WTC11 (cell line): Measurements from ENCODE around the gene MRPL24. TPM values are rescaled to one million over a fixed set of nuclear protein-coding genes. Genes with fewer than 3 reads are reported as not detected.

Source experiments
- ATAC-seq: fragments of 200-7000 bp; cut with Tn5 transposase; 2 replicates; pipeline ENCODE4 v1.10.0; 2021; ENCODE audit warnings: mild to moderate bottlenecking, moderate library complexity
- CTCF ChIA-PET: fragments of 300-600 bp; sonication (Branson Sonifier 250); formaldehyde crosslinking; loops from one replicate; lab custom pipeline; 2021; ENCODE audit warnings: antibody characterized with exemption; lab: Charles Lee
- POLR2A ChIA-PET: fragments of 350-600 bp; sonication (Branson Sonifier 250); formaldehyde crosslinking; loops from one replicate; lab custom pipeline; 2021; ENCODE audit warnings: antibody characterized with exemption; lab: Charles Lee
- DNase-seq: peaks from one replicate; pipeline ENCODE4 v3.0.0; 2021; ENCODE audit warnings: low spot score
- H3K27ac Mint-ChIP-seq: 2 replicates; pipeline ENCODE4 v1.8.0; 2021; ENCODE audit warnings: mixed read lengths
- H3K27me3 Mint-ChIP-seq: 2 replicates; pipeline ENCODE4 v1.8.0; 2021; ENCODE audit warnings: low read depth, mild to moderate bottlenecking, moderate library complexity, mixed read lengths
- H3K36me3 Mint-ChIP-seq: 2 replicates; pipeline ENCODE4 v1.8.0; 2021; ENCODE audit warnings: mixed read lengths
- H3K4me1 Mint-ChIP-seq: 2 replicates; pipeline ENCODE4 v1.8.0; 2022; ENCODE audit warnings: mixed read lengths
- H3K4me3 Mint-ChIP-seq: 2 replicates; pipeline ENCODE4 v1.8.0; 2021; ENCODE audit warnings: mild to moderate bottlenecking, moderate library complexity, mixed read lengths
- H3K9me3 Mint-ChIP-seq: 2 replicates; pipeline ENCODE4 v1.8.0; 2021; ENCODE audit warnings: mixed read lengths
- ARID4B ChIP-seq: sonication (generic); formaldehyde crosslinking; IDR thresholded peaks from 2 replicates; pipeline ENCODE4 v1.8.0; 2023; ENCODE audit warnings: missing genetic modification reagents, mild to moderate bottlenecking, borderline replicate concordance
- ATF1 ChIP-seq: sonication (generic); formaldehyde crosslinking; IDR thresholded peaks from 2 replicates; pipeline ENCODE4 v1.8.1; 2023; ENCODE audit warnings: mild to moderate bottlenecking, moderate library complexity, missing genetic modification reagents
- CREM ChIP-seq: sonication (generic); formaldehyde crosslinking; IDR thresholded peaks from 2 replicates; pipeline ENCODE4 v1.8.1; 2022; ENCODE audit warnings: mild to moderate bottlenecking, missing genetic modification reagents, moderate library complexity
- FOXJ3 ChIP-seq: sonication (generic); formaldehyde crosslinking; IDR thresholded peaks from 2 replicates; pipeline ENCODE4 v1.9.0; 2021; ENCODE audit warnings: missing genetic modification reagents, mild to moderate bottlenecking, borderline replicate concordance
- MLX ChIP-seq: sonication (generic); formaldehyde crosslinking; IDR thresholded peaks from 2 replicates; pipeline ENCODE4 v1.8.1; 2023; ENCODE audit warnings: mild to moderate bottlenecking, missing genetic modification reagents, moderate library complexity
- STAT6 ChIP-seq: sonication (generic); formaldehyde crosslinking; conservative IDR thresholded peaks from 2 replicates; pipeline ENCODE4 v1.8.1; 2023; ENCODE audit warnings: mild to moderate bottlenecking, low read depth, missing genetic modification reagents, moderate library complexity
- TEAD4 ChIP-seq: sonication (generic); formaldehyde crosslinking; IDR thresholded peaks from 2 replicates; pipeline ENCODE4 v1.8.0; 2022; ENCODE audit warnings: mild to moderate bottlenecking, missing genetic modification reagents
- ZBTB21 ChIP-seq: sonication (generic); formaldehyde crosslinking; IDR thresholded peaks from 2 replicates; pipeline ENCODE4 v1.8.1; 2023; ENCODE audit warnings: mild to moderate bottlenecking, missing genetic modification reagents, borderline replicate concordance
- ZNF263 ChIP-seq: sonication (generic); formaldehyde crosslinking; IDR thresholded peaks from 2 replicates; pipeline ENCODE4 v1.8.1; 2022; ENCODE audit warnings: low read depth, mild to moderate bottlenecking, moderate library complexity, missing genetic modification reagents
- ZNF281 ChIP-seq: sonication (generic); formaldehyde crosslinking; IDR thresholded peaks from 2 replicates; pipeline ENCODE4 v1.8.0; 2023; ENCODE audit warnings: mild to moderate bottlenecking, missing genetic modification reagents
- total RNA-seq: library from RNA; stranded (reverse); gene quantifications from 3 replicates; pipeline ENCODE4 v1.2.3, GENCODE V29; 2021
- TF ChIP-seq, protein P1 (sequence below): sonication (generic); formaldehyde crosslinking; IDR thresholded peaks from 2 replicates; pipeline ENCODE4 v1.8.1; 2023; ENCODE audit warnings: mild to moderate bottlenecking, missing genetic modification reagents, moderate library complexity
- TF ChIP-seq, protein P2 (sequence below): fragments of 250-450 bp; sonication (Bioruptor Pico); IDR thresholded peaks from 2 replicates; pipeline ENCODE4 v1.8.0; 2021; ENCODE audit warnings: mild to moderate bottlenecking

Gene MRPL24
- total RNA-seq, 1 experiment from 2014 or later = 35.2 TPM

GRCh38 chr1:156703741-156704140 is 37.1 kb downstream of the MRPL24 start:
- Mint-ChIP-seq H3K27me3 (peaks cover 23% of the 10 kb centered on the region), H3K36me3 (peaks cover 25% of the 10 kb centered on the region), H3K9me3 (no peaks in the 10 kb centered on the region), H3K4me3 (peak overlapping the region; percentile 84), H3K27ac (no peak overlapping the region), H3K4me1 (peaks cover 41% of the 10 kb centered on the region)
- POLR2A ChIA-PET = interaction anchor here (0.9 to 1.0 kb wide), 2 partner anchors 12 to 25 kb away, joined by 3 to 4 read pairs; partner anchors contain the start of gene ISG20L2
- CTCF ChIA-PET = interaction anchor here (1.0 to 25.2 kb wide), 6 partner anchors 16 to 157 kb away, joined by 3 to 1553 read pairs (median 36); partner anchors contain the start of genes NES and NTRK1
- TF ChIP-seq, protein P1, sequence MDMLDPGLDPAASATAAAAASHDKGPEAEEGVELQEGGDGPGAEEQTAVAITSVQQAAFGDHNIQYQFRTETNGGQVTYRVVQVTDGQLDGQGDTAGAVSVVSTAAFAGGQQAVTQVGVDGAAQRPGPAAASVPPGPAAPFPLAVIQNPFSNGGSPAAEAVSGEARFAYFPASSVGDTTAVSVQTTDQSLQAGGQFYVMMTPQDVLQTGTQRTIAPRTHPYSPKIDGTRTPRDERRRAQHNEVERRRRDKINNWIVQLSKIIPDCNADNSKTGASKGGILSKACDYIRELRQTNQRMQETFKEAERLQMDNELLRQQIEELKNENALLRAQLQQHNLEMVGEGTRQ (CRISPR knock-in tag) = peak; percentile 74
- TF ChIP-seq TEAD4 (CRISPR knock-in tag) = no peak
- DNase-seq (no peak), ATAC-seq (no peak)

DNA sequence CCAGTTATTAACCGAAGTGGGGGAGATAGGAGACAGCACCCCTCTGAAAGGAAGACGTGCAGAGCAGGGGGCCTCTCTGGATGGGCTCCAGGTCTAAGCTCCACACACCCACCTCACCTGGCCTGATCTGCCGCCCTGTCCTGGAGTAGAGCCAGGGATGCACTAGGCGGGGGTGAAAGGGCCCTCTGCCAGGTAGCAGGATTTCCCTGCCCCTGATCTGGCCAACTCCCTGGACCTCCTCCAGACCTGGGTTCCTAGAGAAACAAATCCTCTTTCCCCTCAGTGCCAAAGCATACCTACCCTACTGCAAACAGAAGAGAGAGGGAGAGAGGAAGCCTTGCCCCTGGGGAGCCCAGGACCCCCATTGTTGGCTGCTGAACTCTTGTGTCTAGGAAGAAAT is 37.6 kb downstream of the MRPL24 start:
- POLR2A ChIA-PET = interaction anchor here (0.9 to 1.0 kb wide), 2 partner anchors 12 to 25 kb away, joined by 3 to 4 read pairs; partner anchors contain the start of gene ISG20L2
- H3K9me3 Mint-ChIP-seq = no peaks in the 10 kb centered on the region
- TF ChIP-seq, protein P2, sequence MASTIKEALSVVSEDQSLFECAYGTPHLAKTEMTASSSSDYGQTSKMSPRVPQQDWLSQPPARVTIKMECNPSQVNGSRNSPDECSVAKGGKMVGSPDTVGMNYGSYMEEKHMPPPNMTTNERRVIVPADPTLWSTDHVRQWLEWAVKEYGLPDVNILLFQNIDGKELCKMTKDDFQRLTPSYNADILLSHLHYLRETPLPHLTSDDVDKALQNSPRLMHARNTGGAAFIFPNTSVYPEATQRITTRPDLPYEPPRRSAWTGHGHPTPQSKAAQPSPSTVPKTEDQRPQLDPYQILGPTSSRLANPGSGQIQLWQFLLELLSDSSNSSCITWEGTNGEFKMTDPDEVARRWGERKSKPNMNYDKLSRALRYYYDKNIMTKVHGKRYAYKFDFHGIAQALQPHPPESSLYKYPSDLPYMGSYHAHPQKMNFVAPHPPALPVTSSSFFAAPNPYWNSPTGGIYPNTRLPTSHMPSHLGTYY (CRISPR knock-in tag) = no peak
- TF ChIP-seq CREM (CRISPR knock-in tag) = no peak
- no peak for TF ChIP-seq ARID4B (CRISPR knock-in tag)
- TF ChIP-seq ZBTB21 (CRISPR knock-in tag) = no peak
- no peak for TF ChIP-seq ZNF263 (CRISPR knock-in tag)
- no peak for TF ChIP-seq ZNF281 (CRISPR knock-in tag)
- TF ChIP-seq MLX = no peak
- TF ChIP-seq FOXJ3 (CRISPR knock-in tag) = no peak
- TF ChIP-seq ATF1 = no peak
- TF ChIP-seq STAT6 (CRISPR knock-in tag) = no peak
- H3K4me3 Mint-ChIP-seq = peak overlapping the region; percentile 84
- DNase-seq = no peak
- CTCF ChIA-PET = interaction anchor here (1.0 to 25.2 kb wide), 5 partner anchors 15 to 157 kb away, joined by 3 to 1553 read pairs (median 16); partner anchors contain the start of gene NTRK1
- H3K27me3 Mint-ChIP-seq = peaks cover 23% of the 10 kb centered on the region
- peaks cover 37% of the 10 kb centered on the region for H3K4me1 Mint-ChIP-seq
- peaks cover 29% of the 10 kb centered on the region for H3K36me3 Mint-ChIP-seq
- ATAC-seq = no peak
- H3K27ac Mint-ChIP-seq = no peak overlapping the region
